HG03565 (cell line): ENCODE measurements around the gene BTN1A1.
"Not testable (repeated sequence)": the region's sequence is repeated elsewhere in the genome, so short reads cannot be mapped to it uniquely, and the experiment has no call there.

Experiments used
- ATAC-seq: cut with Tn5 transposase; IDR thresholded peaks from one replicate; pipeline ENCODE4 v1.9.1; 2021; ENCODE audit warnings: mild to moderate bottlenecking, moderate library complexity; ENCODE audit not compliant: unreplicated experiment

Gene BTN1A1

GRCh38 chr6:26500102-26500501 is at the start of gene BTN1A1:
TSS of gene BTN1A1 (plus strand) at chr6:26500303. CDS start at chr6:26501287, 984 bp downstream.
- no peak for ATAC-seq

- ATAC-seq = no peak
Observed at GRCh38 chr6:26452631-26453235, 47.4 kb upstream of the BTN1A1 start.

GRCh38 chr6:26454631-26455030 is 45.5 kb upstream of the BTN1A1 start:
- ATAC-seq = no peak

GRCh38 chr6:26455357-26455970 is 44.6 kb upstream of the BTN1A1 start:
- ATAC-seq = no peak

- peak; percentile 5 for ATAC-seq
Observed at GRCh38 chr6:26457264-26457805, 42.8 kb upstream of the BTN1A1 start.

- peak; percentile 90 for ATAC-seq
Observed at GRCh38 chr6:26457806-26458688, 42.1 kb upstream of the BTN1A1 start, which contains the start of gene BTN2A1. TSS of gene BTN2A1 (plus strand) at chr6:26457955. CDS start at chr6:26458637, 682 bp downstream.

GRCh38 chr6:26459023-26459810 is 40.9 kb upstream of the BTN1A1 start:
- ATAC-seq = no peak

GRCh38 chr6:26461353-26461752 is 38.8 kb upstream of the BTN1A1 start:
- not testable (repeated sequence) for ATAC-seq

- ATAC-seq = no peak
Observed at GRCh38 chr6:26464014-26464413, 36.1 kb upstream of the BTN1A1 start.

- no peak for ATAC-seq
Observed at GRCh38 chr6:26464416-26465131, 35.5 kb upstream of the BTN1A1 start.

- ATAC-seq = no peak
Observed at GRCh38 chr6:26465776-26466175, 34.3 kb upstream of the BTN1A1 start.

GRCh38 chr6:26468829-26469228 is 31.3 kb upstream of the BTN1A1 start:
- ATAC-seq = no peak

GRCh38 chr6:26470643-26471042 is 29.5 kb upstream of the BTN1A1 start:
- ATAC-seq = no peak

GRCh38 chr6:26471970-26472369 is 28.1 kb upstream of the BTN1A1 start:
- no peak for ATAC-seq

GRCh38 chr6:26472549-26473290 is 27.4 kb upstream of the BTN1A1 start:
- no peak for ATAC-seq

- no peak for ATAC-seq
Observed at GRCh38 chr6:26473429-26473757, 26.7 kb upstream of the BTN1A1 start.

GRCh38 chr6:26473758-26474438 is 26.2 kb upstream of the BTN1A1 start:
- ATAC-seq = peak; percentile 86

- ATAC-seq = no peak
Observed at GRCh38 chr6:26474439-26474881, 25.6 kb upstream of the BTN1A1 start.
